Peyer's patch (tissue), 4 donors: ENCODE results near the gene ZP2. TPM values are rescaled to one million over a fixed set of nuclear protein-coding genes. Genes with fewer than 3 reads are reported as not detected.
"Not testable (repeated sequence)": the region's sequence is repeated elsewhere in the genome, so short reads cannot be mapped to it uniquely, and the experiment has no call there.

Source experiments
- DNase-seq, 3 donors: peaks; one replicate each; pipeline ENCODE4 v3.0.0-alpha.2; 2017 to 2019
- H3K27ac ChIP-seq, 4 donors: fragments of 200-600 bp; sonication (generic); one replicate each; pipeline ENCODE4 v1.5.1; 2016 to 2019
- H3K27me3 ChIP-seq, 2 donors: fragments of 200-600 bp; sonication (generic); one replicate each; pipeline ENCODE4 v1.5.1; 2019
- H3K36me3 ChIP-seq, 3 donors: fragments of 200-600 bp; sonication (generic); one replicate each; pipeline ENCODE4 v1.5.1; 2016 to 2019
- H3K4me1 ChIP-seq, 4 donors: fragments of 200-600 bp; sonication (generic); one replicate each; pipeline ENCODE4 v1.5.1; 2016 to 2019
- H3K4me3 ChIP-seq, 4 donors: fragments of 200-600 bp; sonication (generic); 1 replicate in 3 of 4; 2 replicates in 1 of 4; pipeline ENCODE4 v1.5.1; 2016 to 2019; ENCODE audit warnings: mild to moderate bottlenecking in 1 of 4
- H3K9me3 ChIP-seq, 4 donors: fragments of 200-600 bp; sonication (generic); one replicate each; pipeline ENCODE4 v1.5.1; 2016 to 2019; ENCODE audit warnings: mild to moderate bottlenecking in 1 of 4
- POLR2A ChIP-seq, 2 donors: fragments of 450-650 bp; IDR thresholded peaks; one replicate each; pipeline ENCODE4 v1.5.1; 2017; ENCODE audit warnings: antibody characterized with exemption in 2 of 2, mild to moderate bottlenecking in 2 of 2, moderate library complexity in 2 of 2
- total RNA-seq, 4 donors: library from RNA; depleted of rRNA; stranded (reverse); fragments of >200 nt; gene quantifications; one replicate each; pipeline ENCODE4 v1.1.0, GENCODE V29; 2016
- TF ChIP-seq, protein P1 (sequence below), 6 experiments: fragments of 450-650 bp in 4 of 6; fragments of 200-600 bp in 2 of 6; sonication (generic) in 1 of 6; IDR thresholded peaks; one replicate each; pipeline ENCODE4 v1.5.1; 2017 to 2019; ENCODE audit warnings: antibody characterized with exemption in 6 of 6, mild to moderate bottlenecking in 3 of 6, moderate library complexity in 1 of 6

Gene ZP2
- total RNA-seq, 4 donors from 2014 or later = 0.54 to 2.3 TPM; not detected in 2

DNA sequence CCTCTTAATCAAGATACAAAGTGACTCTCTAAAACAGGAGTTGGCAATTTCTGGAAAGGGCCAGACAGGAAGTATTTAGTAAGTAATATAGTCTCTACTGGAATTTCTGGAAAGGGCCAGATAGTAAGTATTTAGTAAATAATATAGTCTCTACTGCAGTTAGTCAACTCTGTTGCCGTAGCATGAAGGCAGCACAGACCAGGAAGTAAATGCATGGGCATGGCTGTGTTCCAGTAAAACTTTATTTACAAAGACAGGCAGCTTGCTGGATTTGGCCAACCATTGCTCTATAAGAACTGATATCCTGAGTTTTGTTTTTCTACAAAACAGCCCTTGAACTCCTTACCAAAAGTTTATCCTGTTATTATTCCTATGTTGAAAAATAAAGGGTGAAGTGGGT, 36.0 kb downstream of the ZP2 start:
- DNase-seq = no peak
- H3K4me3 ChIP-seq = no peak overlapping the region
- H3K36me3 ChIP-seq = peaks cover 0 to 77% (median 0%) of the 10 kb centered on the region in 3 donors
- TF ChIP-seq POLR2A (IDR thresholded peaks at IDR 0.05) = no peak
- TF ChIP-seq, protein P1, sequence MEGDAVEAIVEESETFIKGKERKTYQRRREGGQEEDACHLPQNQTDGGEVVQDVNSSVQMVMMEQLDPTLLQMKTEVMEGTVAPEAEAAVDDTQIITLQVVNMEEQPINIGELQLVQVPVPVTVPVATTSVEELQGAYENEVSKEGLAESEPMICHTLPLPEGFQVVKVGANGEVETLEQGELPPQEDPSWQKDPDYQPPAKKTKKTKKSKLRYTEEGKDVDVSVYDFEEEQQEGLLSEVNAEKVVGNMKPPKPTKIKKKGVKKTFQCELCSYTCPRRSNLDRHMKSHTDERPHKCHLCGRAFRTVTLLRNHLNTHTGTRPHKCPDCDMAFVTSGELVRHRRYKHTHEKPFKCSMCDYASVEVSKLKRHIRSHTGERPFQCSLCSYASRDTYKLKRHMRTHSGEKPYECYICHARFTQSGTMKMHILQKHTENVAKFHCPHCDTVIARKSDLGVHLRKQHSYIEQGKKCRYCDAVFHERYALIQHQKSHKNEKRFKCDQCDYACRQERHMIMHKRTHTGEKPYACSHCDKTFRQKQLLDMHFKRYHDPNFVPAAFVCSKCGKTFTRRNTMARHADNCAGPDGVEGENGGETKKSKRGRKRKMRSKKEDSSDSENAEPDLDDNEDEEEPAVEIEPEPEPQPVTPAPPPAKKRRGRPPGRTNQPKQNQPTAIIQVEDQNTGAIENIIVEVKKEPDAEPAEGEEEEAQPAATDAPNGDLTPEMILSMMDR (IDR thresholded peaks at IDR 0.05) = no peak
- H3K9me3 ChIP-seq = no peaks in the 10 kb centered on the region
- H3K27ac ChIP-seq = no peak overlapping the region
- H3K27me3 ChIP-seq = no peaks in the 10 kb centered on the region
- no peaks in the 10 kb centered on the region for H3K4me1 ChIP-seq

DNA sequence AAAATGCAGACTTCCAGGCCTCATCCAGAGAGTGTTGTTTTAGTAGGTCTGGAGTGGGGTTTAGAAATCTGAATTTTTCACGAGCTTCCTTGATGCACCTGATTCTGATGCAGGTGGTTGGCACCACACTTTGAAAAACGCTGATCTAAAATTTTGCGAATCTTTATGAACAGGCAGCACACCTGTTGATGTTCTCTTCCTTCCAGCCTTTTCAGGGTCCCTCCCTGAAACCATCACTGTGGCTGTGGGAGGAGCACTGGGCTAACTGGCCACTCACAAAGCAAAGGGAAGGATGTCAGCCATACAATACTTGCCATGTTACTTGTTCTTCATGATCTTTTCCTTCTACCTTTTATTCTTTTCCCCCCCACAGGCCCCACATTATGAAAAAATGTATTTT, 38.7 kb downstream of the ZP2 start:
- Histone ChIP-seq H3K27ac (no peak overlapping the region), H3K36me3 (peaks cover 0 to 58% (median 0%) of the 10 kb centered on the region in 3 donors)
- no peak for DNase-seq

GRCh38 chr16:21170116-21170515, 41.3 kb downstream of the ZP2 start:
- H3K27ac ChIP-seq, H3K27me3 ChIP-seq: not testable (repeated sequence)
- peaks cover 0 to 49% (median 0%) of the 10 kb centered on the region in 3 donors for H3K36me3 ChIP-seq

More for the DNA sequence above, 38.7 kb downstream of the ZP2 start:
- Histone ChIP-seq H3K4me1 (no peaks in the 10 kb centered on the region), H3K27me3 (no peaks in the 10 kb centered on the region), H3K9me3 (no peaks in the 10 kb centered on the region), H3K4me3 (no peak overlapping the region)
- TF ChIP-seq POLR2A (IDR thresholded peaks at IDR 0.05) = no peak
- TF ChIP-seq, protein P1 (IDR thresholded peaks at IDR 0.05) = no peak

DNA sequence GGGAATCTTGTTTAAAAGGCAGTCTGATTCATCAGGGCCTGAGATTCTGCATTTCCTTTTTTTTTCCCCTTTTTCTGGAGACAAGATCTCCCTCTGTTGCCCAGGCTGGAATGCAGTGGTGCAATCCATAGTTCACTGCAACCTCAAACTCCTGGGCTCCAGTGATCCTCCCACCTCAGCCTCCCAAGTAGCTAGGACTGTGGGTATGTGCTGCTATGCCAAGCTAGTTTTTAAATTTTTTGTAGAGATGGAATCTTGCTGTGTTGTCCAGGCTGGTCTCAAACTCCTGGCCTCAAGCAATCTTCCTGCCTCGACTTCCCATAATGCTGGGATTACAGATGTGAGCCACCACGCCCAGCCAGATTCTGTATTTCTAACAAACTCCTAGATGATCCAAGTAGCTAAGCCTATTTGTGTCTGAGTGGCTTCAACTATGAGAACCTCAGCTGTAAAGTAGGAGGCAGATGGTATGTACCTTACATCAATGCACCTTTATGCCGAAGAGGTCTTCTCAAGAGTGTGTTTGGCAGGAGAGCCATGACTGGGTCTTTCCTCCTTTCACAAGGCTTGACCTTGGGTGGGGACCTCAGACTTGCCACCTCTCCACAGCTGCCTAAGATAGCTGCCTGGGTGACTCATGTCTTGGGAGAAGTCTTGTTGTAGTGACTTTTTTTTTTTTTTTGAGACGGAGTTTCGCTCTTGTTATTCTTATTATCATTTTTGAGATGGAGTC, 42.0 kb downstream of the ZP2 start:
- Histone ChIP-seq H3K4me1 (no peaks in the 10 kb centered on the region), H3K27me3 (no peaks in the 10 kb centered on the region), H3K4me3 (no peak overlapping the region), H3K9me3 (no peaks in the 10 kb centered on the region), H3K27ac (no peak overlapping the region), H3K36me3 (peaks cover 0 to 49% (median 0%) of the 10 kb centered on the region in 3 donors)
- TF ChIP-seq POLR2A (IDR thresholded peaks at IDR 0.05) = no peak
- TF ChIP-seq, protein P1 (IDR thresholded peaks at IDR 0.05) = no peak
- no peak for DNase-seq

More at GRCh38 chr16:21170116-21170515, 41.3 kb downstream of the ZP2 start:
- not testable (repeated sequence) for DNase-seq, H3K4me3 ChIP-seq, H3K9me3 ChIP-seq, H3K4me1 ChIP-seq

DNA sequence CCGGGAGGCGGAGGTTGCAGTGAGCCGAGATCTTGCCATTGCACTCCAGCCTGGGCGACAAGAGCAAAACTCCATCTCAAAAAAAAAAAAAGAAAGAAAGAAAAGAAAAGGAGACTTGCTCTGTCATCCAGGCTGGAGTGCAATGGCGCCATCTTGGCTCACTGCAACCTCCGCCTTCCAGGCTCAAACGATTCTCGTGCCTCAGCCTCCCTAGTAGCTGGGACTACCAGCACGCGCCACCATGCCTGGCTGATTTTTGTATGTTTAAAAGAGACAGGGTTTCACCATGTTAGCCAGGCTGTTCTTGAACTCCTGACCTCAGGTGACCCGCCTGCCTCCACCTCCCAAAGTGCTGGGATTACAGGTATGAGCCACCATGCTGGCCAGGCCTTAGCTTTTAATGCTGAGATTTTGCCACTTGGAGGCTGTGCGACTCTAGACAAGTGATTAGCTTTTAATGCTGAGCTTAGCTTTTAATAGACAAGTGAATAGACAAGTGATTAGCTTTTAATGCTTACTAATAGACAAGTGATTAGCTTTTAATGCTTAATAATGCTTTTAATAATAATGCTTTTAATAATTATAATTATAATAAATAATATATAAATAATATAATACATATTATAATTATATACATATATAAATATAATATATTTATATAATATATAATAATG, 43.3 kb downstream of the ZP2 start:
- peaks cover 0 to 40% (median 0%) of the 10 kb centered on the region in 3 donors for H3K36me3 ChIP-seq
- no peaks in the 10 kb centered on the region for H3K9me3 ChIP-seq
- no peaks in the 10 kb centered on the region for H3K27me3 ChIP-seq
- DNase-seq = no peak
- peaks cover 0 to 3% (median 0%) of the 10 kb centered on the region in 4 donors for H3K4me1 ChIP-seq
- no peak for TF ChIP-seq POLR2A (IDR thresholded peaks at IDR 0.05)
- TF ChIP-seq, protein P1 (IDR thresholded peaks at IDR 0.05) = no peak
- no peak overlapping the region for H3K27ac ChIP-seq
- H3K4me3 ChIP-seq = no peak overlapping the region

DNA sequence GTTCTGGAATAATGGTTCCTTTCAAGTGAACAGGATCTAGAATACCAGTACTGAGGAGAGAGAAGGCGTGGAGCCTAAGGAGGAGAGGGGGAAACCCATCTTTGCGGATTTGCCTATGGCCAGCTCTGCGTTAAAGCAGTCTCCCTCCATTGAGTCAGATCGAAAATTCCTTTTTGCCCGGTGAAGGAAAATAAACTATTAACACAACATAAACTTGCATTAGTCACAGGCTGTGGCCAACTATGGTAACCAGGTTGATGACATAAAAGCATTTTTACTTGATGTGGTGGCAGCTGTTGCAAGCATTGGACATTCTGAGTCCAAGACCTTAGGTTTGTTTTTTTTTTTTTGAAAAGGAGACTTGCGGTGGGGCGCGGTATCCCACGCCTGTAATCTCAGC, 44.0 kb downstream of the ZP2 start:
- Histone ChIP-seq H3K27ac (no peak overlapping the region), H3K36me3 (peaks cover 0 to 40% (median 0%) of the 10 kb centered on the region in 3 donors), H3K4me3 (no peak overlapping the region), H3K4me1 (peaks cover 0 to 9% (median 0%) of the 10 kb centered on the region in 4 donors), H3K27me3 (no peaks in the 10 kb centered on the region), H3K9me3 (no peaks in the 10 kb centered on the region)
- TF ChIP-seq POLR2A (IDR thresholded peaks at IDR 0.05) = no peak
- TF ChIP-seq, protein P1 (IDR thresholded peaks at IDR 0.05) = no peak
- DNase-seq = no peak
